NCI-H82 (cell line): Measurements from ENCODE around the gene DNAAF9.

Experiments used
- DNase-seq: peaks from one replicate; lab custom pipeline; 2025; lab: John Stamatoyannopoulos, UW

The DNAAF9 gene

GRCh38 chr20:3371754-3372153 lies 35.7 kb downstream of the DNAAF9 start:
- DNase-seq: no peak

GRCh38 chr20:3367089-3367488 lies 40.4 kb downstream of the DNAAF9 start:
- peak; percentile 15 for DNase-seq

- no peak for DNase-seq
These were observed 43.0 kb downstream of the DNAAF9 start for GRCh38 chr20:3364323-3365013.

- no peak for DNase-seq
These were observed 46.7 kb downstream of the DNAAF9 start for GRCh38 chr20:3360752-3361151.

- DNase-seq: no peak
These were observed 48.7 kb downstream of the DNAAF9 start for GRCh38 chr20:3358676-3359340.
